GM23248 (cell line): ENCODE measurements around the gene MTMR4.

ENCODE experiments used
- EZH2 ChIP-seq: fragments of 200-600 bp; sonication (generic); IDR thresholded peaks from 2 replicates; pipeline ENCODE4 v1.6.1; 2018; ENCODE audit warnings: antibody characterized with exemption, mild to moderate bottlenecking; ENCODE audit not compliant: insufficient read depth, poor library complexity, severe bottlenecking
- EZH2phosphoT487 ChIP-seq: fragments of 200-600 bp; sonication (generic); IDR thresholded peaks from 2 replicates; pipeline ENCODE4 v1.6.1; 2018; ENCODE audit warnings: antibody characterized with exemption, moderate library complexity, mild to moderate bottlenecking, low read depth; ENCODE audit not compliant: insufficient read depth

DNA sequence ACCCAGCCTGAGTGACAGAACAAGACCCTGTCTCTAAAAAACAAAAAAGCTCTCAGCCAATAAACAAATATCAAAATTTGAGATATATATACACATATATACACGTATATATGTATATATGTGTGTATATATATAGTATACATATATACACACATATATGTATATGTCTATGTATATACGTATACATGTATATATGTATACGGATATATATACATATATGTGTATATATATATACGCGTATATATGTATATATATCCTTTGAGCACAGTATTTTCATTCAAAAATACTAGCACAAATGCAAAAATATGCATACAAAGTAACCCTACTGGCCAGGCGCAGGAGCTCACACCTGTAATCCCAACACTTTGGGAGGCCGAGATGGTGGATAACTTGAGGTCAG lies 13.0 kb downstream of the MTMR4 start:
- no peak for TF ChIP-seq EZH2
- no peak for TF ChIP-seq EZH2phosphoT487
